H9 (cell line): Measurements from ENCODE around the gene SRPK2. TPM values are rescaled to one million over a fixed set of nuclear protein-coding genes. Genes with fewer than 3 reads are reported as not detected.

Source experiments
- DNase-seq: peaks from one replicate; pipeline ENCODE4 v3.0.0-alpha.2; 2017
- H2AFZ ChIP-seq: one replicate; pipeline ENCODE4 v1.6.1; 2013; ENCODE audit warnings: mild to moderate bottlenecking, low read length, control low read depth, moderate library complexity
- H2AK5ac ChIP-seq: 2 replicates; pipeline ENCODE4 v1.6.1; 2013; ENCODE audit warnings: low read length, control low read depth, mixed read lengths; ENCODE audit not compliant: insufficient read length
- H2BK120ac ChIP-seq: one replicate; pipeline ENCODE4 v1.6.1; 2013; ENCODE audit warnings: low read depth, mild to moderate bottlenecking, low read length, control low read depth, inconsistent platforms; ENCODE audit not compliant: poor library complexity, severe bottlenecking
- H2BK12ac ChIP-seq: 2 replicates; pipeline ENCODE4 v1.6.1; 2013; ENCODE audit warnings: low read length, control low read depth, mixed read lengths, low read depth; ENCODE audit not compliant: insufficient read length
- H2BK15ac ChIP-seq: 2 replicates; pipeline ENCODE4 v1.6.1; 2013; ENCODE audit warnings: low read depth, low read length, control low read depth
- H2BK20ac ChIP-seq: one replicate; pipeline ENCODE4 v1.6.1; 2013; ENCODE audit warnings: low read depth, mild to moderate bottlenecking, low read length, control low read depth, inconsistent platforms; ENCODE audit not compliant: poor library complexity, severe bottlenecking
- H2BK5ac ChIP-seq: 2 replicates; pipeline ENCODE4 v1.6.1; 2013; ENCODE audit warnings: low read length, control low read depth, mixed read lengths; ENCODE audit not compliant: insufficient read length
- H3K14ac ChIP-seq: 2 replicates; pipeline ENCODE4 v1.6.1; 2013; ENCODE audit warnings: low read length, control low read depth; ENCODE audit not compliant: insufficient read depth
- H3K18ac ChIP-seq: 2 replicates; pipeline ENCODE4 v1.6.1; 2013; ENCODE audit warnings: low read depth, mild to moderate bottlenecking, mixed read lengths, low read length, control low read depth; ENCODE audit not compliant: insufficient read length
- H3K23ac ChIP-seq: 2 replicates; pipeline ENCODE4 v1.6.1; 2013; ENCODE audit warnings: low read length, control low read depth, mixed read lengths, low read depth; ENCODE audit not compliant: insufficient read length
- H3K23me2 ChIP-seq: 2 replicates; pipeline ENCODE4 v1.6.1; 2013; ENCODE audit warnings: low read depth, mild to moderate bottlenecking, mixed read lengths, low read length, control low read depth; ENCODE audit not compliant: insufficient read length, poor library complexity, severe bottlenecking
- H3K27ac ChIP-seq: 2 replicates; pipeline ENCODE4 v1.5.1; 2013; ENCODE audit warnings: low read length, control low read depth, mixed read lengths, low read depth; ENCODE audit not compliant: insufficient read length
- H3K27me3 ChIP-seq: 2 replicates; pipeline ENCODE4 v1.6.1; 2013; ENCODE audit warnings: low read length, control low read depth, inconsistent platforms; ENCODE audit not compliant: insufficient read depth
- H3K4ac ChIP-seq: 2 replicates; pipeline ENCODE4 v1.6.1; 2013; ENCODE audit warnings: low read depth, mild to moderate bottlenecking, control low read depth, inconsistent platforms, low read length, moderate library complexity
- H3K4me1 ChIP-seq: 2 replicates; pipeline ENCODE4 v1.6.1; 2013; ENCODE audit warnings: low read length, control low read depth, inconsistent platforms; ENCODE audit not compliant: insufficient read depth
- H3K4me2 ChIP-seq: 2 replicates; pipeline ENCODE4 v1.6.1; 2013; ENCODE audit warnings: low read length, control low read depth, mixed read lengths; ENCODE audit not compliant: insufficient read length, insufficient read depth
- H3K56ac ChIP-seq: 2 replicates; pipeline ENCODE4 v1.6.1; 2013; ENCODE audit warnings: low read depth, mild to moderate bottlenecking, mixed read lengths, low read length, control low read depth; ENCODE audit not compliant: insufficient read length
- H3K79me1 ChIP-seq: 2 replicates; pipeline ENCODE4 v1.6.1; 2013; ENCODE audit warnings: low read depth, mild to moderate bottlenecking, moderate library complexity, low read length, control low read depth, inconsistent platforms; ENCODE audit not compliant: insufficient read depth, poor library complexity, severe bottlenecking
- H3K79me2 ChIP-seq: 2 replicates; pipeline ENCODE4 v1.6.1; 2013; ENCODE audit warnings: low read length, control low read depth, inconsistent platforms; ENCODE audit not compliant: insufficient read depth
- H3K9ac ChIP-seq: 2 replicates; pipeline ENCODE4 v1.6.1; 2013; ENCODE audit warnings: low read length, control low read depth, mixed read lengths; ENCODE audit not compliant: insufficient read length; ENCODE audit errors: extremely low read depth
- H3K9me3 ChIP-seq: one replicate; pipeline ENCODE4 v1.6.1; 2013; ENCODE audit warnings: low read depth, low read length, inconsistent platforms; ENCODE audit not compliant: control insufficient read depth
- H3T11ph ChIP-seq: one replicate; pipeline ENCODE4 v1.6.1; 2013; ENCODE audit warnings: mild to moderate bottlenecking, low read length, control low read depth, inconsistent platforms
- H4K20me1 ChIP-seq: one replicate; pipeline ENCODE4 v1.6.1; 2013; ENCODE audit not compliant: control insufficient read depth, insufficient read length, insufficient read depth
- H4K5ac ChIP-seq: 2 replicates; pipeline ENCODE4 v1.6.1; 2013; ENCODE audit warnings: low read depth, mild to moderate bottlenecking, mixed read lengths, low read length, control low read depth; ENCODE audit not compliant: insufficient read length
- H4K8ac ChIP-seq: replicated peaks from 2 replicates; pipeline ENCODE4 v1.6.1; 2013; ENCODE audit warnings: low read length, control low read depth, mixed read lengths, low read depth; ENCODE audit not compliant: insufficient read length
- H4K91ac ChIP-seq: 2 replicates; pipeline ENCODE4 v1.6.1; 2013; ENCODE audit warnings: low read depth, mild to moderate bottlenecking, moderate library complexity, mixed read lengths, low read length, control low read depth; ENCODE audit not compliant: insufficient read length
- H3K27ac Mint-ChIP-seq, 3 experiments: 2 replicates in 2 of 3; 3 replicates in 1 of 3; pipeline ENCODE4 v1.8.0; 2020 to 2021; ENCODE audit warnings: mixed read lengths in 3 of 3, mild to moderate bottlenecking in 1 of 3, moderate library complexity in 1 of 3
- H3K27me3 Mint-ChIP-seq: 2 replicates; pipeline ENCODE4 v1.8.0; 2021; ENCODE audit warnings: low read depth, mild to moderate bottlenecking, moderate library complexity, mixed read lengths
- H3K36me3 Mint-ChIP-seq, 3 experiments: 2 replicates in 2 of 3; 3 replicates in 1 of 3; pipeline ENCODE4 v1.8.0; 2020 to 2021; ENCODE audit warnings: low read depth in 3 of 3, mixed read lengths in 3 of 3; ENCODE audit not compliant: insufficient read depth in 1 of 3
- H3K4me1 Mint-ChIP-seq, 2 experiments: 2 replicates each; pipeline ENCODE4 v1.8.0; 2020; ENCODE audit warnings: mixed read lengths in 2 of 2
- H3K4me3 Mint-ChIP-seq, 2 experiments: 2 replicates in 1 of 2; 3 replicates in 1 of 2; pipeline ENCODE4 v1.8.0; 2020 to 2021; ENCODE audit warnings: mild to moderate bottlenecking in 2 of 2, mixed read lengths in 2 of 2, moderate library complexity in 1 of 2
- H3K9me3 Mint-ChIP-seq, 2 experiments: 2 replicates in 1 of 2; 3 replicates in 1 of 2; pipeline ENCODE4 v1.8.0; 2020; ENCODE audit warnings: mild to moderate bottlenecking in 2 of 2, mixed read lengths in 2 of 2, moderate library complexity in 1 of 2
- CTCF ChIP-seq: fragments of 200-600 bp; sonication (generic); conservative IDR thresholded peaks from 3 replicates; pipeline ENCODE4 v1.8.0; 2021; ENCODE audit warnings: antibody characterized with exemption, mild to moderate bottlenecking
- WGBS: extraction: QIAGEN DNeasy Blood & Tissue Kit; methylation state at CpG from one replicate; pipeline ENCODE4 v1.1.7; 2013; ENCODE audit warnings: missing lambda C conversion rate, low lambda C conversion rate, mixed read lengths; ENCODE audit not compliant: insufficient read length; ENCODE audit errors: extremely low coverage; 5-methylcytosine and 5-hydroxymethylcytosine counted together
- total RNA-seq: library from RNA; stranded (reverse); gene quantifications from 2 replicates; pipeline ENCODE4 v1.2.1, GENCODE V29; 2021

SRPK2 gene
- total RNA-seq, 1 experiment from 2014 or later = 41.1 TPM

- no CpG with 5 or more reads among the region's 4 CpGs for WGBS
- H3K27ac Mint-ChIP-seq = peak overlapping the region in 1 of 3 experiments; percentile 83; a peak in 4 of 7 replicates
These were observed 11.7 kb downstream of the SRPK2 start for GRCh38 chr7:105376908-105377533.

More at GRCh38 chr7:105376908-105377533, 11.7 kb downstream of the SRPK2 start:
- 0 out of 7 replicates have a peak, but pooled peaks cover 0 to 4% (median 0%) of the 10 kb centered on the region in 3 experiments for H3K36me3 Mint-ChIP-seq
- peaks cover 21 to 27% of the 10 kb centered on the region in 2 experiments for H3K4me1 Mint-ChIP-seq
- H2AK5ac ChIP-seq = no peak overlapping the region
- no peak overlapping the region for H3K27ac ChIP-seq
- no peak overlapping the region for H3K9ac ChIP-seq
- no peak overlapping the region for H2BK12ac ChIP-seq
- H3K79me1 ChIP-seq = peaks cover 25% of the 10 kb centered on the region
- no peaks in the 10 kb centered on the region; the same call in 1 of the 2 replicates for H3K4me1 ChIP-seq
- no peaks in the 10 kb centered on the region for H3K27me3 Mint-ChIP-seq
- H3K18ac ChIP-seq = no peak overlapping the region
- no peak overlapping the region for H4K91ac ChIP-seq
- no peak overlapping the region for H4K5ac ChIP-seq
- no peaks in the 10 kb centered on the region for H4K20me1 ChIP-seq
- H3K9me3 Mint-ChIP-seq = no peaks in the 10 kb centered on the region; a peak in 1 of 5 replicates
- no peak overlapping the region for H3T11ph ChIP-seq
- no peak overlapping the region for H3K4me3 Mint-ChIP-seq
- H2BK120ac ChIP-seq = no peak overlapping the region
- no peak overlapping the region for H3K4ac ChIP-seq
- no peak overlapping the region for H2BK20ac ChIP-seq
- no peak overlapping the region for H2BK15ac ChIP-seq
- peak; percentile 49 for DNase-seq
- H2AFZ ChIP-seq = no peak overlapping the region
- H3K79me2 ChIP-seq = peaks cover 17% of the 10 kb centered on the region; the same call in 1 of the 2 replicates
- no peaks in the 10 kb centered on the region for H3K23me2 ChIP-seq
- H3K23ac ChIP-seq = no peak overlapping the region
- no peak for TF ChIP-seq CTCF
- H3K14ac ChIP-seq = no peak overlapping the region
- H2BK5ac ChIP-seq = no peak overlapping the region
- no peak overlapping the region for H3K56ac ChIP-seq
- no peaks in the 10 kb centered on the region for H3K9me3 ChIP-seq
- no peak overlapping the region for H4K8ac ChIP-seq
- H3K4me2 ChIP-seq = no peak overlapping the region
- no peaks in the 10 kb centered on the region for H3K27me3 ChIP-seq
